Left forelimb (tissue), 1 donor: ENCODE measurements around the gene PKLR.
"Not testable (repeated sequence)": the region's sequence is repeated elsewhere in the genome, so short reads cannot be mapped to it uniquely, and the experiment has no call there.

Source experiments
- DNase-seq: peaks from one replicate; pipeline ENCODE4 v3.0.0-alpha.2; 2018; ENCODE audit warnings: low spot score

The PKLR gene

GRCh38 chr1:155255243-155256007 is 45.8 kb downstream of the PKLR start, which contains the start of gene ENTREP3:
ENTREP3 (minus strand) TSS chr1:155255483; CDS start chr1:155254877, 606 bp downstream.
- peak; percentile 97 for DNase-seq

- no peak for DNase-seq
Observed at GRCh38 chr1:155254714-155255242, 46.5 kb downstream of the PKLR start.

- DNase-seq, result no peak
Observed at GRCh38 chr1:155254228-155254713, 47.0 kb downstream of the PKLR start.

GRCh38 chr1:155253797-155254196 is 47.4 kb downstream of the PKLR start:
- no peak for DNase-seq

- no peak for DNase-seq
Observed at GRCh38 chr1:155253208-155253607, 48.0 kb downstream of the PKLR start.

- no peak for DNase-seq
Observed at GRCh38 chr1:155251566-155251965, 49.7 kb downstream of the PKLR start.

- DNase-seq, result peak; percentile 92
Observed at GRCh38 chr1:155250633-155251449, 50.4 kb downstream of the PKLR start.

- DNase-seq, result no peak
Observed at GRCh38 chr1:155250246-155250632, 51.0 kb downstream of the PKLR start.

GRCh38 chr1:155247667-155248553 is 53.3 kb downstream of the PKLR start:
- DNase-seq, result no peak

- not testable (repeated sequence) for DNase-seq
Observed at GRCh38 chr1:155246796-155247195, 54.4 kb downstream of the PKLR start.

- DNase-seq, result no peak
Observed at GRCh38 chr1:155245163-155245524, 56.1 kb downstream of the PKLR start.

- peak; percentile 99 for DNase-seq
Observed at GRCh38 chr1:155244368-155245162, 56.7 kb downstream of the PKLR start.

GRCh38 chr1:155242805-155243358 is 58.4 kb downstream of the PKLR start:
- DNase-seq, result no peak

GRCh38 chr1:155241841-155242264 is 59.4 kb downstream of the PKLR start:
- DNase-seq, result no peak

- no peak for DNase-seq
Observed at GRCh38 chr1:155241069-155241679, 60.1 kb downstream of the PKLR start.
